B cell (primary cell): ENCODE data around the gene NAGLU. TPM values are rescaled to one million over a fixed set of nuclear protein-coding genes. Genes with fewer than 3 reads are reported as not detected.

Experiments used
- ATAC-seq: fragments of 200-7000 bp; cut with Tn5 transposase; one replicate; pipeline ENCODE4 v1.10.0; 2021; ENCODE audit warnings: low read depth, mild to moderate bottlenecking, moderate number of reproducible peaks, moderate library complexity
- CTCF ChIA-PET: fragments of 350-600 bp; sonication (Branson Sonifier 250); formaldehyde crosslinking; loops from one replicate; lab custom pipeline; 2021; ENCODE audit warnings: antibody characterized with exemption, inconsistent platforms; lab: Charles Lee
- POLR2A ChIA-PET: fragments of 350-600 bp; sonication (Branson Sonifier 250); formaldehyde crosslinking; loops from one replicate; lab custom pipeline; 2021; ENCODE audit warnings: antibody characterized with exemption; lab: Charles Lee
- DNase-seq: peaks from one replicate; pipeline ENCODE4 v3.0.0; 2013
- H2AFZ ChIP-seq: 2 replicates; pipeline ENCODE4 v1.6.1; 2012; ENCODE audit warnings: mild to moderate bottlenecking, low read depth, low read length; ENCODE audit not compliant: insufficient read depth, poor library complexity, severe bottlenecking
- H3K27ac ChIP-seq, 2 donors: 1 replicate in 1 of 2; 2 replicates in 1 of 2; pipeline ENCODE4 v1.5.1; 2012 to 2013; ENCODE audit warnings: low read length in 2 of 2, mild to moderate bottlenecking in 2 of 2, moderate library complexity in 1 of 2
- H3K27me3 ChIP-seq, 4 experiments: fragments of 200-600 bp in 1 of 4; sonication (generic) in 1 of 4; replicated peaks in 1 of 4; 1 replicate in 2 of 4; 2 replicates in 2 of 4; pipeline versions ENCODE4 v1.6.1 to v1.7.0; 2013 to 2016; ENCODE audit warnings: low read length in 3 of 4, mild to moderate bottlenecking in 2 of 4, mixed read lengths in 1 of 4, moderate library complexity in 1 of 4; ENCODE audit not compliant: insufficient read depth in 4 of 4, control insufficient read depth in 3 of 4; ENCODE audit errors: control extremely low read depth in 1 of 4
- H3K36me3 ChIP-seq, 2 experiments: replicated peaks in 1 of 2; 1 replicate in 1 of 2; 2 replicates in 1 of 2; pipeline versions ENCODE4 v1.6.1 to v1.7.1; 2013; ENCODE audit warnings: low read length in 1 of 2; ENCODE audit not compliant: insufficient read depth in 2 of 2, control insufficient read depth in 1 of 2; ENCODE audit errors: control extremely low read depth in 1 of 2, extremely low read depth in 1 of 2
- H3K4me1 ChIP-seq, 2 donors: fragments of 200-600 bp in 1 of 2; sonication (generic) in 1 of 2; 1 replicate in 1 of 2; 2 replicates in 1 of 2; pipeline versions ENCODE4 v1.5.1 to v1.6.1; 2013 to 2017; ENCODE audit warnings: low read length in 2 of 2; ENCODE audit not compliant: control insufficient read depth in 2 of 2, insufficient read depth in 2 of 2
- H3K4me2 ChIP-seq: replicated peaks from 2 replicates; pipeline ENCODE3; 2012; ENCODE audit warnings: mild to moderate bottlenecking, low read depth, low read length; ENCODE audit not compliant: poor library complexity, severe bottlenecking
- H3K4me3 ChIP-seq, 5 experiments: fragments of 200-600 bp in 1 of 5; sonication (generic) in 1 of 5; 1 replicate in 3 of 5; 2 replicates in 2 of 5; pipeline versions ENCODE4 v1.5.1 to v1.7.0; 2011 to 2016; ENCODE audit warnings: low read length in 4 of 5, mild to moderate bottlenecking in 4 of 5, low read depth in 2 of 5, control low read depth in 1 of 5, moderate library complexity in 1 of 5; ENCODE audit not compliant: insufficient read depth in 1 of 5; ENCODE audit errors: control extremely low read depth in 1 of 5, extremely low read depth in 1 of 5
- H3K79me2 ChIP-seq: fragments of 200-600 bp; sonication (generic); one replicate; pipeline ENCODE4 v1.6.0; 2016; ENCODE audit warnings: low read length; ENCODE audit not compliant: control insufficient read depth, insufficient read depth
- H3K9ac ChIP-seq: fragments of 200-600 bp; sonication (generic); 2 replicates; pipeline ENCODE4 v1.6.1; 2017; ENCODE audit warnings: mild to moderate bottlenecking, low read length, moderate library complexity
- H3K9me3 ChIP-seq, 3 donors: one replicate each; pipeline versions ENCODE4 v1.6.1 to v1.7.1; 2013; ENCODE audit warnings: low read length in 2 of 3; ENCODE audit not compliant: control insufficient read depth in 2 of 3, insufficient read depth in 1 of 3; ENCODE audit errors: control extremely low read depth in 1 of 3
- H4K20me1 ChIP-seq: 2 replicates; pipeline ENCODE4 v1.6.0; 2012; ENCODE audit warnings: mild to moderate bottlenecking, low read length; ENCODE audit not compliant: insufficient read depth, control insufficient read depth, poor library complexity, severe bottlenecking
- H3K27ac Mint-ChIP-seq: one replicate; pipeline ENCODE4 v1.8.0; 2021; ENCODE audit warnings: mixed read lengths
- H3K27me3 Mint-ChIP-seq: one replicate; pipeline ENCODE4 v1.8.0; 2021; ENCODE audit warnings: mixed read lengths
- H3K4me1 Mint-ChIP-seq: one replicate; pipeline ENCODE4 v1.8.0; 2021; ENCODE audit warnings: mixed read lengths
- H3K4me3 Mint-ChIP-seq: one replicate; pipeline ENCODE4 v1.8.0; 2021; ENCODE audit warnings: mixed read lengths
- H3K9me3 Mint-ChIP-seq: one replicate; pipeline ENCODE4 v1.8.0; 2022; ENCODE audit warnings: mixed read lengths; ENCODE audit not compliant: insufficient read depth
- CTCF ChIP-seq: fragments of 200-600 bp; IDR thresholded peaks from one replicate; pipeline ENCODE4 v1.8.0; 2022; ENCODE audit warnings: antibody characterized with exemption, mild to moderate bottlenecking
- EZH2 ChIP-seq: IDR thresholded peaks from 2 replicates; pipeline ENCODE4 v1.6.1; 2012; ENCODE audit warnings: borderline replicate concordance, low read depth, mild to moderate bottlenecking, moderate library complexity, low read length; ENCODE audit not compliant: insufficient read depth, poor library complexity, severe bottlenecking
- WGBS: methylation state at CpG from one replicate; pipeline ENCODE4 v1.1.5; 2013; ENCODE audit warnings: missing lambda C conversion rate; ENCODE audit not compliant: insufficient coverage; 5-methylcytosine and 5-hydroxymethylcytosine counted together
- intact Hi-C: fragments of 100-400 bp; cut with micrococcal nuclease; formaldehyde crosslinking; loops from one replicate; pipeline ENCODE4 v1.10.0; 2022
- polyA plus RNA-seq: library from polyadenylated mRNA; depleted of rRNA; stranded (reverse); fragments of >200 nt; gene quantifications from 2 replicates; pipeline ENCODE4 v1.2.3, GENCODE V29; 2012
- total RNA-seq, 2 donors: library from RNA; stranded (reverse); fragments of 120-200 nt in 1 of 2; gene quantifications; 1 replicate in 1 of 2; 2 replicates in 1 of 2; pipeline versions ENCODE4 v1.2.3 to v1.2.4, GENCODE V29; 2013 to 2022

The NAGLU gene
- total and polyA plus RNA-seq, 2 donors (not counting 1 experiment from before 2014, with no cell fraction given): 44.8 to 52.4 TPM

- no peak for DNase-seq
- TF ChIP-seq EZH2: no peak
- no peak for TF ChIP-seq CTCF
- Histone ChIP-seq H3K4me2 (no peak overlapping the region), H3K27me3 (no peaks in the 10 kb centered on the region), H4K20me1 (no peaks in the 10 kb centered on the region), H3K27ac (no peak overlapping the region), H3K36me3 (peaks cover 0 to 54% of the 10 kb centered on the region in 2 experiments), H3K4me1 (peaks cover 0 to 7% of the 10 kb centered on the region in 2 donors), H3K79me2 (no peaks in the 10 kb centered on the region), H3K9me3 (no peaks in the 10 kb centered on the region), H3K4me3 (no peak overlapping the region), H2AFZ (no peak overlapping the region), H3K9ac (no peak overlapping the region)
- POLR2A ChIA-PET: no interaction called here
- WGBS: 32% methylated on average over 4 of the region's 6 CpGs
- peaks cover 3% of the 10 kb centered on the region for H3K4me1 Mint-ChIP-seq
- H3K27me3 Mint-ChIP-seq: no peaks in the 10 kb centered on the region
- CTCF ChIA-PET: interaction anchor here (0.7 to 5.7 kb wide), 21 partner anchors 8 to 249 kb away, joined by 3 to 70 read pairs (median 5); partner anchors contain the start of gene CAVIN1
- no peak overlapping the region for H3K27ac Mint-ChIP-seq
- no peak overlapping the region for H3K4me3 Mint-ChIP-seq
- intact Hi-C loops: loop anchor here (5.0 kb wide), 1 partner anchor 112 kb away; no protein-coding TSS in a partner anchor
- H3K9me3 Mint-ChIP-seq: no peaks in the 10 kb centered on the region
- no peak for ATAC-seq
These were observed 17.1 kb upstream of the NAGLU start for GRCh38 chr17:42518755-42519545.
